IMR-90 (cell line): ENCODE results near the gene TMBIM1. TPM values are rescaled to one million over a fixed set of nuclear protein-coding genes. Genes with fewer than 3 reads are reported as not detected.

Experiments
- ATAC-seq: fragments of 200-7000 bp; cut with Tn5 transposase; 2 replicates; pipeline ENCODE4 v1.9.1; 2020; ENCODE audit warnings: low read depth, mild to moderate bottlenecking, moderate library complexity
- BruUV-seq: library from RNA; stranded (reverse); fragments of 400-500 nt; replicated peaks from 2 replicates; lab custom pipeline; 2021; lab: Mats Ljungman, UMichigan
- CTCF ChIA-PET: fragments of 300-600 bp; formaldehyde crosslinking; extraction: SDS; loops from one replicate; lab custom pipeline; 2021; ENCODE audit warnings: antibody characterized with exemption; lab: Yijun Ruan, JAX
- POLR2A ChIA-PET: fragments of 300-600 bp; sonication (Branson Sonifier 250); formaldehyde crosslinking; loops from one replicate; lab custom pipeline; 2022; ENCODE audit warnings: antibody characterized with exemption; ENCODE audit not compliant: unreplicated experiment; lab: Charles Lee
- DNase-seq: peaks from one replicate; pipeline ENCODE4 v3.0.0; 2013
- H2AFZ ChIP-seq: replicated peaks from 2 replicates; pipeline ENCODE3; 2013; ENCODE audit warnings: low read length, mild to moderate bottlenecking; ENCODE audit not compliant: poor library complexity
- H2AK5ac ChIP-seq: 2 replicates; pipeline ENCODE4 v1.6.1; 2013; ENCODE audit warnings: low read depth, low read length, inconsistent platforms
- H2AK9ac ChIP-seq: replicated peaks from 2 replicates; pipeline ENCODE3; 2013; ENCODE audit warnings: mild to moderate bottlenecking, low read depth, low read length, moderate library complexity; ENCODE audit not compliant: poor library complexity
- H2BK120ac ChIP-seq: 2 replicates; pipeline ENCODE4 v1.6.1; 2013; ENCODE audit warnings: low read depth, low read length, inconsistent platforms
- H2BK15ac ChIP-seq: 3 replicates; pipeline ENCODE4 v1.6.1; 2013; ENCODE audit warnings: low read depth, low read length, inconsistent platforms
- H2BK20ac ChIP-seq: 2 replicates; pipeline ENCODE4 v1.6.1; 2013; ENCODE audit warnings: low read depth, mild to moderate bottlenecking, inconsistent platforms, low read length, moderate library complexity
- H2BK5ac ChIP-seq: 2 replicates; pipeline ENCODE4 v1.6.1; 2013; ENCODE audit warnings: mild to moderate bottlenecking, low read depth, low read length, inconsistent platforms; ENCODE audit not compliant: poor library complexity, severe bottlenecking
- H3K14ac ChIP-seq: replicated peaks from 2 replicates; pipeline ENCODE4 v1.6.1; 2013; ENCODE audit warnings: low read depth, low read length, inconsistent platforms
- H3K18ac ChIP-seq: 2 replicates; pipeline ENCODE4 v1.6.1; 2013; ENCODE audit warnings: low read depth, low read length, control low read depth
- H3K23ac ChIP-seq: 2 replicates; pipeline ENCODE4 v1.6.1; 2013; ENCODE audit warnings: low read depth, low read length, inconsistent platforms
- H3K27ac ChIP-seq: 2 replicates; pipeline ENCODE4 v1.5.1; 2013; ENCODE audit warnings: mild to moderate bottlenecking, control low read depth, low read length; ENCODE audit not compliant: insufficient read depth
- H3K27me3 ChIP-seq: 2 replicates; pipeline ENCODE4 v1.6.1; 2013; ENCODE audit warnings: low read length; ENCODE audit not compliant: control insufficient read depth, insufficient read depth
- H3K36me3 ChIP-seq: 2 replicates; pipeline ENCODE4 v1.6.1; 2013; ENCODE audit warnings: low read length, mixed read lengths; ENCODE audit not compliant: control insufficient read depth, insufficient read depth
- H3K4ac ChIP-seq: 2 replicates; pipeline ENCODE4 v1.6.1; 2013; ENCODE audit warnings: low read depth, low read length, inconsistent platforms
- H3K4me1 ChIP-seq: 2 replicates; pipeline ENCODE4 v1.6.1; 2013; ENCODE audit warnings: low read length, mixed read lengths; ENCODE audit not compliant: control insufficient read depth, insufficient read depth
- H3K4me2 ChIP-seq: 2 replicates; pipeline ENCODE4 v1.6.1; 2013; ENCODE audit warnings: low read depth, mild to moderate bottlenecking, control low read depth, low read length, moderate library complexity
- H3K4me3 ChIP-seq: 2 replicates; pipeline ENCODE4 v1.5.1; 2013; ENCODE audit warnings: low read depth, mild to moderate bottlenecking, control low read depth, low read length, moderate library complexity; ENCODE audit not compliant: insufficient read depth
- H3K56ac ChIP-seq: 2 replicates; pipeline ENCODE4 v1.6.1; 2013; ENCODE audit warnings: low read length, inconsistent platforms; ENCODE audit not compliant: insufficient read depth; ENCODE audit errors: extremely low read depth
- H3K79me1 ChIP-seq, 2 experiments: 2 replicates each; pipeline ENCODE4 v1.6.1; 2013; ENCODE audit warnings: low read length in 2 of 2, inconsistent platforms in 1 of 2, low read depth in 1 of 2
- H3K9ac ChIP-seq: 2 replicates; pipeline ENCODE4 v1.6.1; 2013; ENCODE audit warnings: low read depth, low read length, control low read depth
- H3K9me1 ChIP-seq: 2 replicates; pipeline ENCODE4 v1.6.1; 2013; ENCODE audit warnings: low read length, inconsistent platforms; ENCODE audit not compliant: insufficient read depth
- H3K9me3 ChIP-seq: 2 replicates; pipeline ENCODE4 v1.6.1; 2013; ENCODE audit warnings: low read length; ENCODE audit not compliant: control insufficient read depth, insufficient read depth
- H4K20me1 ChIP-seq: 2 replicates; pipeline ENCODE4 v1.6.1; 2013; ENCODE audit warnings: low read length, inconsistent platforms; ENCODE audit not compliant: insufficient read depth
- H4K5ac ChIP-seq: 2 replicates; pipeline ENCODE4 v1.6.1; 2013; ENCODE audit warnings: mild to moderate bottlenecking, low read depth, low read length, control low read depth
- H4K8ac ChIP-seq, 2 experiments: 2 replicates each; pipeline ENCODE4 v1.6.1; 2013; ENCODE audit warnings: low read depth in 2 of 2, low read length in 2 of 2, control low read depth in 1 of 2, inconsistent platforms in 1 of 2
- H4K91ac ChIP-seq: 2 replicates; pipeline ENCODE4 v1.6.1; 2013; ENCODE audit warnings: low read depth, low read length, inconsistent platforms; ENCODE audit not compliant: insufficient read depth
- FOS ChIP-seq: fragments of 150-350 bp; IDR thresholded peaks from 2 replicates; pipeline ENCODE4 v1.6.1; 2016; ENCODE audit warnings: low read depth, low read length
- POLR2A ChIP-seq: IDR thresholded peaks from 2 replicates; pipeline ENCODE4 v1.6.1; 2012; ENCODE audit warnings: mild to moderate bottlenecking, low read depth, low read length
- WGBS, 2 experiments: methylation state at CpG; one replicate each; pipeline versions ENCODE4 v1.1.5 to v1.1.7; 2013; ENCODE audit warnings: missing lambda C conversion rate in 2 of 2; ENCODE audit not compliant: insufficient read length in 1 of 2; ENCODE audit errors: extremely low coverage in 2 of 2; 5-methylcytosine and 5-hydroxymethylcytosine counted together
- dilution Hi-C: fragments of 300-500 bp; cut with HindIII; formaldehyde crosslinking; loops from one replicate; pipeline ENCODE4 v1.14.3; 2018; ENCODE audit warnings: low sequenced_read_pairs; ENCODE audit not compliant: unreplicated experiment
- in situ Hi-C: fragments of 300-500 bp; cut with MboI; formaldehyde crosslinking; loops from 3 replicates; pipeline ENCODE4 v1.14.3; 2019; ENCODE audit warnings: low sequenced_read_pairs, inconsistent platforms, mixed read lengths
- intact Hi-C: fragments of 100-400 bp; cut with micrococcal nuclease; formaldehyde crosslinking; loops from 2 replicates; pipeline ENCODE4 v1.10.0; 2022
- polyA plus RNA-seq, 3 experiments: library from polyadenylated mRNA; depleted of rRNA; stranded (reverse); fragments of >200 nt; gene quantifications; 2 replicates each; pipeline ENCODE4 v1.2.3, GENCODE V29; 2012; ENCODE audit warnings: low replicate concordance in 1 of 3
- total RNA-seq: library from RNA; depleted of rRNA; stranded (reverse); fragments of >200 nt; gene quantifications from 2 replicates; pipeline ENCODE4 v1.2.3, GENCODE V29; 2012

TMBIM1 gene
- total and polyA plus RNA-seq, 2 of the 4 experiments (the other 2 are of a cell fraction): 84.6 to 102 TPM

GRCh38 chr2:218234521-218234920 lies 57.8 kb downstream of the TMBIM1 start:
- in situ Hi-C loops: no loop called here
- dilution Hi-C loops: no loop called here
- H2AK9ac ChIP-seq: no peak overlapping the region
- H3K9me3 ChIP-seq: no peaks in the 10 kb centered on the region
- TF ChIP-seq POLR2A: 0 out of 2 replicates have a peak, but pooled peaks have one; percentile 17
- TF ChIP-seq FOS: no peak
- H3K9me1 ChIP-seq: peaks cover 5% of the 10 kb centered on the region
- H2BK5ac ChIP-seq: no peak overlapping the region
- H4K5ac ChIP-seq: no peak overlapping the region
- no peak overlapping the region for H2BK15ac ChIP-seq
- intact Hi-C loops: no loop called here
- no peak overlapping the region for H3K4me3 ChIP-seq
- WGBS, 2 experiments: no CpG with 5 or more reads among the region's 3 CpGs
- H4K8ac ChIP-seq: no peak overlapping the region
- no peak overlapping the region for H3K4ac ChIP-seq
- peaks cover 6% of the 10 kb centered on the region; the same call in 1 of the 2 replicates for H4K20me1 ChIP-seq
- no peak overlapping the region for H3K27ac ChIP-seq
- peaks cover 5% of the 10 kb centered on the region; the same call in 1 of the 2 replicates for H3K4me1 ChIP-seq
- BruUV-seq: TSS peak; percentile 5
- no peak overlapping the region for H3K56ac ChIP-seq
- peaks cover 42 to 57% of the 10 kb centered on the region in 2 experiments for H3K79me1 ChIP-seq
- POLR2A ChIA-PET: no interaction called here
- no peak for ATAC-seq
- H3K14ac ChIP-seq: no peak overlapping the region
- no peak overlapping the region for H3K18ac ChIP-seq
- H3K36me3 ChIP-seq: peaks cover 75% of the 10 kb centered on the region
- no peak overlapping the region for H4K91ac ChIP-seq
- H2BK120ac ChIP-seq: no peak overlapping the region
- no peak overlapping the region for H3K9ac ChIP-seq
- H2AK5ac ChIP-seq: no peak overlapping the region
- no peak overlapping the region for H2BK20ac ChIP-seq
- no peak for DNase-seq
- no peak overlapping the region for H3K4me2 ChIP-seq
- no peak overlapping the region for H2AFZ ChIP-seq
- CTCF ChIA-PET: no interaction called here
- no peak overlapping the region for H3K23ac ChIP-seq
- H3K27me3 ChIP-seq: no peaks in the 10 kb centered on the region
